Epithelial cell of proximal tubule (primary cell): ENCODE results near the gene SYNJ2. TPM values are rescaled to one million over a fixed set of nuclear protein-coding genes. Genes with fewer than 3 reads are reported as not detected.

Experiments
- DNase-seq: peaks from one replicate; pipeline ENCODE4 v3.0.0-alpha.2; 2011; ENCODE audit warnings: low read depth
- H3K4me3 ChIP-seq: 2 replicates; pipeline ENCODE4 v1.5.1; 2011; ENCODE audit warnings: low read depth, mild to moderate bottlenecking, low read length
- total RNA-seq: library from RNA; depleted of rRNA; stranded (reverse); fragments of >200 nt; gene quantifications from 2 replicates; pipeline ENCODE4 v1.2.3, GENCODE V29; 2015
- TF ChIP-seq, protein P1 (sequence below): conservative IDR thresholded peaks from 2 replicates; pipeline ENCODE4 v1.5.1; 2012; ENCODE audit warnings: low read depth, mild to moderate bottlenecking, low read length

SYNJ2 gene
- total RNA-seq, 1 donor from 2014 or later, result 19.1 TPM

- no peak overlapping the region for H3K4me3 ChIP-seq
- DNase-seq, result no peak
- TF ChIP-seq, protein P1, sequence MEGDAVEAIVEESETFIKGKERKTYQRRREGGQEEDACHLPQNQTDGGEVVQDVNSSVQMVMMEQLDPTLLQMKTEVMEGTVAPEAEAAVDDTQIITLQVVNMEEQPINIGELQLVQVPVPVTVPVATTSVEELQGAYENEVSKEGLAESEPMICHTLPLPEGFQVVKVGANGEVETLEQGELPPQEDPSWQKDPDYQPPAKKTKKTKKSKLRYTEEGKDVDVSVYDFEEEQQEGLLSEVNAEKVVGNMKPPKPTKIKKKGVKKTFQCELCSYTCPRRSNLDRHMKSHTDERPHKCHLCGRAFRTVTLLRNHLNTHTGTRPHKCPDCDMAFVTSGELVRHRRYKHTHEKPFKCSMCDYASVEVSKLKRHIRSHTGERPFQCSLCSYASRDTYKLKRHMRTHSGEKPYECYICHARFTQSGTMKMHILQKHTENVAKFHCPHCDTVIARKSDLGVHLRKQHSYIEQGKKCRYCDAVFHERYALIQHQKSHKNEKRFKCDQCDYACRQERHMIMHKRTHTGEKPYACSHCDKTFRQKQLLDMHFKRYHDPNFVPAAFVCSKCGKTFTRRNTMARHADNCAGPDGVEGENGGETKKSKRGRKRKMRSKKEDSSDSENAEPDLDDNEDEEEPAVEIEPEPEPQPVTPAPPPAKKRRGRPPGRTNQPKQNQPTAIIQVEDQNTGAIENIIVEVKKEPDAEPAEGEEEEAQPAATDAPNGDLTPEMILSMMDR, result no peak
These were observed 56.1 kb downstream of the SYNJ2 start for GRCh38 chr6:158037771-158038170.

DNA sequence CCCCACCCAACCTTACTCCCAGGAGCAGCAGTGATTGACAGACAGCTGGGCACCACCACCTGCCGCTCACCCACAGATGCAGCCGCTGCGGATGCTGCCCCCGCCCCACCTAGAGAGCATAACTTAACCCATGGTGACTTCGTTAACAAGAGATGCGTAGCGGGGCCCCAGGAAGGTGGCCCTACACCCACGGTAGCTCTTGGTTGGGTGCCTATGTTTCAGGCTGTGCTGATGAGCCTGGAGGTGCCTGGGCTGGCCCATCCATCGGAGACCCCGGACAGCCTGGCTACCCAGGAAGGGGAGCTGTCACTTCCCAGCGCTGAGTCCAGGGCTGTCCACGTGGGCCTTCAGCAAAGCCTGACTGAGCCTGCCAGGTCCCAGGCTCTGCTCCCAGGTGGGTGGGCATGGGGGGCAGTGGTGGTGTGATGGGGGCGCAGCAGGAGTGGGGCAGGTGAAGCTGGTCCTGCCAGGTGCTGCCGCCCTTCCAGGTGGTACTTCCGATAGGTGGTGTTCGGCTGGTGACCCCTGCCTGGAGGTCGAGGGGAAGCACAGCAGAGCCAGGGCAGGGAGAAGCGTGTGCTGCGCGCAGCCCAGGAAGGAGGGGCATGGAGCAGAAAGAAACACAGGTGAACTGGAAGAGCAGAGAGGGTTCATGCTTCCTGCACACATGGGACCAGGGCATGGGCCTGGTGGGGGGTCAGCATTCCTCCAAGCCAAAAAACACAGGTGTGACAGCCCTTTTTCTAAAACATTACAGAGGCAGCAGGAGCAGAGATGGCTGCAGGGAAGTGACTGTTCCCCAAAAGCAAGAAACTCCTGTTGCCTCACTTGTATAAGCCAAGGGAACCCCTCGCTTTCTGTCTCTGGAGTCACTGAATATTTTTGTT is 56.9 kb downstream of the SYNJ2 start:
- DNase-seq, result no peak
- TF ChIP-seq, protein P1, result no peak
- H3K4me3 ChIP-seq, result no peak overlapping the region

DNA sequence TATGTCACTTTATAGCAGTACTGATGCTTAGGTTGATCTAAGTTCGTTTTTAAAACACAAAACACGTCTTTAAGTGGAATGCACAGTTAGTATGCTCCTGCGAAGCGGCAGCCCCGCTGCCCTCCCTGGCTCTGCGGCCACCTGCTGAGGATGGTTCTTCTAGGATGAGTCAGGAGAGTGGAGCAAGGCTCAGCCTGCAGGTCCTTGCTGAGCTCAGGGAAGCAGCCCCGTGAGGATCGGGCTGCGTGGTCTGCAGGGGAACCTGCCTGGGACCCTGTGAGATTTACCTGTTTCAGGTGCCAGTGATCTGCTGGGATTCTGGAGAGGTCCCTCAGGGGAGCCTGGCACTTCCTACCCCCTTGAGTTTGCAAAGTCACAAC is 57.5 kb downstream of the SYNJ2 start:
- DNase-seq, result no peak
- no peak overlapping the region for H3K4me3 ChIP-seq
- TF ChIP-seq, protein P1, result no peak

- H3K4me3 ChIP-seq, result no peak overlapping the region
- no peak for DNase-seq
These were observed 57.9 kb downstream of the SYNJ2 start for GRCh38 chr6:158039571-158040050.

DNA sequence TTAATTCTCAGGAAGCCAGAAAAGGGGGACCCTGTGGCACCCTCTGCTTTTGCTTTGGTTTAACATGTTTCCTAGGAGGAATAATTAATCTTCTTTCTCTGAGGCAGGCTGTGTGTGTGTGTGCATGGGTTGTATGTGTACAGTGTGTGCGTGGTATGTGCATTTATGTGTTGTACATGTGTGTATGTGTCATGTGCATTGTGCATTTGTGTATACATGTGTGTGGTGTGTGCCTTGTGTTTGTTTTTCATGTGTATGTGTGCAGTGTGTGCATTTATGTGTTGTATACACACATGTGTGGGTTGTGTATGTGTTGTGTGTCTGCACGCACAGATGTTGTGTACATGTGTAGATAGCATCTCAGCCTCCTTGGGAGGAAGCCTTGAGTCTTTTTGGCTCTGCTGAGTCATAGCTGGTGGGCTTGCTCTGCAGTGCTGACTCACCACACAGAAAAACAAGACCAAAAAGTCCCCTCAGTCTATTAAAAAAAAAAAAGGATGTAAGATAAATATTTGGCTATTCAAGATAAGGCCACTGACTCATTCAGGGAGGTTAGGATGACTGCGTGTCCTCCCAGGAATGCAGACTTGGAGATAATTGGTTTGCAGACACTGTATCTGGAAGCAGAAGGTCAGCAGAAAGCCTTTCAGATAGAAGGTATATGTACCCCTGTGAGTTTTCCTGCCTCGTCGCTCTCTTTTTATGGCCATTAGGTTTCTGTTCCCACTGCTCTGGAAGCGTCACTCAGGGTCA is 58.6 kb downstream of the SYNJ2 start:
- no peak overlapping the region for H3K4me3 ChIP-seq
- TF ChIP-seq, protein P1, result no peak

More at GRCh38 chr6:158039571-158040050, 57.9 kb downstream of the SYNJ2 start:
- TF ChIP-seq, protein P1, result no peak

DNA sequence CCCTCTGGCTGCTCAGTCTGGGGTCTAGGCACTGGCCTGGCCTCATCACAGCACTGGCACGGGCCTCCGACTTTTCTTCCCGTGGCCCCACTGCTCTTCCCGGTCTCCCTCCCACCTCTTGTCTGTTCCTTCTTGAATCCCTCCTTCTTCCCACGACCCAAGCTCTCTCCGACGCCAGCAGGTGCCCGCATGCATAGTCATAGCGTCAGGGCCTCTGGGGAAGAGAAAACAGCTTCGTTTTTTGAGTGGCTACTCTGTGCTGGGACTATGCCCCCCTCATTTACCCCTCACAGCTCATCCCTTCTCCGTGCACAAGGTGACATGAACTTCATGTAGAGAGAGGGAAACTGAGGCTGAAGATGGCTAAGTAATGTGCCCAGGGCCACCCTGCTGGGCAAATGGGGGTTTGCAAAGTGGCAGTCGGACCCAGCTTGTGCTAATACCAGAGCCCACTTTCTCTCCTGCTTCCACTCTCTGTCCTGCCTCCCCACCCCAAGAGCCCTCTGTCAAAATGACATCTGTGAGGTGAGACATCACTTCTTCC is 59.2 kb downstream of the SYNJ2 start:
- TF ChIP-seq, protein P1, result no peak
- H3K4me3 ChIP-seq, result no peak overlapping the region
- DNase-seq, result no peak

More for the DNA sequence above, 58.6 kb downstream of the SYNJ2 start:
- DNase-seq, result no peak
